Colonic mucosa (tissue), 4 donors: Measurements from ENCODE around the gene DNTT. TPM values are rescaled to one million over a fixed set of nuclear protein-coding genes. Genes with fewer than 3 reads are reported as not detected.
A peak's percentile ranks its signal among the peaks of the same experiment; 100 is the strongest.

Experiments used
- DNase-seq: peaks from one replicate; pipeline ENCODE4 v3.0.0-alpha.2; 2020
- H3K27ac ChIP-seq: fragments of 200-600 bp; one replicate; pipeline ENCODE4 v1.8.0; 2021
- H3K27me3 ChIP-seq: fragments of 200-600 bp; one replicate; pipeline ENCODE4 v1.8.0; 2021
- H3K36me3 ChIP-seq: fragments of 200-600 bp; one replicate; pipeline ENCODE4 v1.8.0; 2021
- H3K4me1 ChIP-seq: fragments of 200-600 bp; one replicate; pipeline ENCODE4 v1.8.0; 2021; ENCODE audit warnings: mild to moderate bottlenecking
- H3K4me3 ChIP-seq: fragments of 200-600 bp; one replicate; pipeline ENCODE4 v1.8.0; 2021
- H3K9ac ChIP-seq, 2 donors: one replicate each; pipeline ENCODE4 v1.7.0; 2013; ENCODE audit warnings: control low read depth in 2 of 2, low read depth in 2 of 2, low read length in 2 of 2
- H3K9me3 ChIP-seq: fragments of 200-600 bp; one replicate; pipeline ENCODE4 v1.8.0; 2021
- CTCF ChIP-seq: fragments of 200-600 bp; IDR thresholded peaks from one replicate; pipeline ENCODE4 v1.8.0; 2022; ENCODE audit warnings: antibody characterized with exemption, mild to moderate bottlenecking
- intact Hi-C: fragments of 100-400 bp; cut with DNase I; formaldehyde crosslinking; loops from one replicate; pipeline ENCODE4 v1.14.1; 2022
- total RNA-seq, 2 donors: library from RNA; stranded (reverse); fragmentation: NEBNext Ultra II Directional in 1 of 2; extraction: Animal tissue kit (Norgen Biotek cat#: 25700) in 1 of 2; gene quantifications; one replicate each; pipeline ENCODE4 v1.2.1, GENCODE V29; 2021
- donor health status: healthy.
- donor health status: DM: no; HTN: no; CAD: no.
- donor health status: DM: no; HTN: no; CAD: no.

Gene DNTT
- not detected for total RNA-seq

- intact Hi-C loops, result no loop called here
- Histone ChIP-seq H3K9ac (no peak within 1 kb of the TSS), H3K4me3 (no peak within 1 kb of the TSS), H3K9me3 (no peaks in the 10 kb centered on the region), H3K27me3 (no peaks in the 10 kb centered on the region), H3K36me3 (no peaks in the 10 kb centered on the region), H3K4me1 (no peaks in the 10 kb centered on the region), H3K27ac (no peak within 1 kb of the TSS)
- DNase-seq, result no peak
- no peak for TF ChIP-seq CTCF
Measured at GRCh38 chr10:96304230-96304629, at the start of gene DNTT. DNTT (plus strand) TSS chr10:96304434; CDS start chr10:96304498, 64 bp downstream.

GRCh38 chr10:96254976-96255375, 49.3 kb upstream of the DNTT start:
- no peaks in the 10 kb centered on the region for H3K36me3 ChIP-seq
- H3K4me1 ChIP-seq, result no peaks in the 10 kb centered on the region
- no peak for TF ChIP-seq CTCF
- no peak overlapping the region for H3K4me3 ChIP-seq
- H3K27ac ChIP-seq, result no peak overlapping the region
- H3K27me3 ChIP-seq, result no peaks in the 10 kb centered on the region
- intact Hi-C loops, result no loop called here
- H3K9ac ChIP-seq, result no peak overlapping the region
- no peaks in the 10 kb centered on the region for H3K9me3 ChIP-seq
- DNase-seq, result no peak

- Histone ChIP-seq H3K4me3 (no peak overlapping the region), H3K27me3 (no peaks in the 10 kb centered on the region), H3K27ac (no peak overlapping the region), H3K4me1 (no peaks in the 10 kb centered on the region), H3K36me3 (no peaks in the 10 kb centered on the region), H3K9ac (peak overlapping the region in 1 of 2 donors; percentile 34), H3K9me3 (no peaks in the 10 kb centered on the region)
- no peak for TF ChIP-seq CTCF
- intact Hi-C loops, result no loop called here
- no peak for DNase-seq
Measured at GRCh38 chr10:96255549-96256333, 48.5 kb upstream of the DNTT start.

GRCh38 chr10:96257944-96258343, 46.3 kb upstream of the DNTT start:
- no peaks in the 10 kb centered on the region for H3K36me3 ChIP-seq
- no peaks in the 10 kb centered on the region for H3K4me1 ChIP-seq
- H3K9me3 ChIP-seq, result no peaks in the 10 kb centered on the region
- H3K9ac ChIP-seq, result peak overlapping the region in 1 of 2 donors; percentile 9
- H3K27me3 ChIP-seq, result no peaks in the 10 kb centered on the region
- TF ChIP-seq CTCF, result no peak
- DNase-seq, result no peak
- intact Hi-C loops, result no loop called here
- no peak overlapping the region for H3K4me3 ChIP-seq
- H3K27ac ChIP-seq, result no peak overlapping the region

GRCh38 chr10:96259150-96259549, 45.1 kb upstream of the DNTT start:
- no peak for DNase-seq
- Histone ChIP-seq H3K9ac (peak overlapping the region in 1 of 2 donors; percentile 3), H3K4me3 (no peak overlapping the region), H3K36me3 (no peaks in the 10 kb centered on the region), H3K4me1 (no peaks in the 10 kb centered on the region), H3K9me3 (no peaks in the 10 kb centered on the region), H3K27ac (no peak overlapping the region), H3K27me3 (no peaks in the 10 kb centered on the region)
- intact Hi-C loops, result no loop called here
- TF ChIP-seq CTCF, result no peak
